Neutrophil (primary cell): ENCODE data around the gene EOLA1.
"Not testable (repeated sequence)": the region's sequence is repeated elsewhere in the genome, so short reads cannot be mapped to it uniquely, and the experiment has no call there.

Experiments
- H3K27ac ChIP-seq: fragments of 200-600 bp; sonication (generic); 2 replicates; pipeline ENCODE4 v1.5.1; 2016; ENCODE audit warnings: mild to moderate bottlenecking, moderate library complexity
- H3K27me3 ChIP-seq: fragments of 200-600 bp; sonication (generic); 2 replicates; pipeline ENCODE4 v1.6.0; 2016; ENCODE audit warnings: mild to moderate bottlenecking
- H3K36me3 ChIP-seq: fragments of 200-600 bp; sonication (generic); 2 replicates; pipeline ENCODE4 v1.5.1; 2017
- H3K4me1 ChIP-seq, 2 experiments: fragments of 200-600 bp in 1 of 2; sonication (generic) in 1 of 2; 1 replicate in 1 of 2; 2 replicates in 1 of 2; pipeline versions ENCODE4 v1.5.1 to v1.6.1; 2013 to 2016; ENCODE audit warnings: low read depth in 1 of 2, low read length in 1 of 2, mild to moderate bottlenecking in 1 of 2, moderate library complexity in 1 of 2; ENCODE audit not compliant: control insufficient read depth in 1 of 2, insufficient read depth in 1 of 2
- H3K4me3 ChIP-seq, 2 experiments: fragments of 200-600 bp in 1 of 2; sonication (generic) in 1 of 2; 1 replicate in 1 of 2; 2 replicates in 1 of 2; pipeline ENCODE4 v1.5.1; 2013 to 2016; ENCODE audit warnings: low read depth in 1 of 2, low read length in 1 of 2, mild to moderate bottlenecking in 1 of 2, moderate library complexity in 1 of 2
- H3K9me3 ChIP-seq: fragments of 200-600 bp; sonication (generic); 2 replicates; pipeline ENCODE4 v1.5.1; 2016
- TF ChIP-seq, protein P1 (sequence below): fragments of 200-600 bp; sonication (generic); IDR thresholded peaks from 2 replicates; pipeline ENCODE4 v1.5.1; 2016; ENCODE audit warnings: antibody characterized with exemption

Gene EOLA1

GRCh38 chrX:149539283-149540130 lies 1.3 kb upstream of the EOLA1 start:
- Histone ChIP-seq H3K36me3 (no peaks in the 10 kb centered on the region), H3K27me3 (no peaks in the 10 kb centered on the region), H3K9me3 (no peaks in the 10 kb centered on the region), H3K4me1 (peaks cover 10 to 15% of the 10 kb centered on the region in 2 experiments), H3K27ac (peak overlapping the region; percentile 98), H3K4me3 (peak overlapping the region; percentile 68 to 72)
- TF ChIP-seq, protein P1, sequence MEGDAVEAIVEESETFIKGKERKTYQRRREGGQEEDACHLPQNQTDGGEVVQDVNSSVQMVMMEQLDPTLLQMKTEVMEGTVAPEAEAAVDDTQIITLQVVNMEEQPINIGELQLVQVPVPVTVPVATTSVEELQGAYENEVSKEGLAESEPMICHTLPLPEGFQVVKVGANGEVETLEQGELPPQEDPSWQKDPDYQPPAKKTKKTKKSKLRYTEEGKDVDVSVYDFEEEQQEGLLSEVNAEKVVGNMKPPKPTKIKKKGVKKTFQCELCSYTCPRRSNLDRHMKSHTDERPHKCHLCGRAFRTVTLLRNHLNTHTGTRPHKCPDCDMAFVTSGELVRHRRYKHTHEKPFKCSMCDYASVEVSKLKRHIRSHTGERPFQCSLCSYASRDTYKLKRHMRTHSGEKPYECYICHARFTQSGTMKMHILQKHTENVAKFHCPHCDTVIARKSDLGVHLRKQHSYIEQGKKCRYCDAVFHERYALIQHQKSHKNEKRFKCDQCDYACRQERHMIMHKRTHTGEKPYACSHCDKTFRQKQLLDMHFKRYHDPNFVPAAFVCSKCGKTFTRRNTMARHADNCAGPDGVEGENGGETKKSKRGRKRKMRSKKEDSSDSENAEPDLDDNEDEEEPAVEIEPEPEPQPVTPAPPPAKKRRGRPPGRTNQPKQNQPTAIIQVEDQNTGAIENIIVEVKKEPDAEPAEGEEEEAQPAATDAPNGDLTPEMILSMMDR: peak; percentile 2

DNA sequence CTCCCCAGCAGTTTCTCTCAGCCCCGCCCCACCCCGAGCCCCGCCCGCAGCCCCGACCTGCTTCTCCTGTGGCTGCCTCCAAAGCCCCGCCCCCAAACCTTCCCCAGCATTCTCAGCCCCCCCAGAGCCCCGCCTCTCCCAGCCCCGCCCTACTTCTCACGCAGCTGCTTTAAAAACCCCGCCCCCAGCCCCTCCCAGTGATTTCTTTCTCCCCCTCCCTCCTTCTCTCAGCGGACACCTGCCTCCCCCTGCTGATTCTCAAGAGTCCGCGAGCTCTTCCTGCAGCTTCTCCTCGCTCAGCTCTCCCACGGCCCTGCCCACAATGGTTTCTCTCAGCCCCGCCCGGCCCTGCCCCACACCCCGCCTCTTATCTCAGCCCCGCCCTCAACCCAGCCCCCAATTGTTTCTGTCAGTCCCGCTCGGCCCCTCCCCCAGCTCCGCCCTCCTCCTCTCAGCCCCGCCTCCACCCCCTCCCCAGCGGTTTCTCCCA lies 636 bp upstream of the EOLA1 start:
- no peaks in the 10 kb centered on the region for H3K9me3 ChIP-seq
- peak overlapping the region; percentile 98 for H3K27ac ChIP-seq
- TF ChIP-seq, protein P1: no peak
- no peaks in the 10 kb centered on the region for H3K36me3 ChIP-seq
- H3K4me1 ChIP-seq: peaks cover 10 to 15% of the 10 kb centered on the region in 2 experiments
- H3K4me3 ChIP-seq: peak overlapping the region; percentile 72 to 73
- no peaks in the 10 kb centered on the region for H3K27me3 ChIP-seq

DNA sequence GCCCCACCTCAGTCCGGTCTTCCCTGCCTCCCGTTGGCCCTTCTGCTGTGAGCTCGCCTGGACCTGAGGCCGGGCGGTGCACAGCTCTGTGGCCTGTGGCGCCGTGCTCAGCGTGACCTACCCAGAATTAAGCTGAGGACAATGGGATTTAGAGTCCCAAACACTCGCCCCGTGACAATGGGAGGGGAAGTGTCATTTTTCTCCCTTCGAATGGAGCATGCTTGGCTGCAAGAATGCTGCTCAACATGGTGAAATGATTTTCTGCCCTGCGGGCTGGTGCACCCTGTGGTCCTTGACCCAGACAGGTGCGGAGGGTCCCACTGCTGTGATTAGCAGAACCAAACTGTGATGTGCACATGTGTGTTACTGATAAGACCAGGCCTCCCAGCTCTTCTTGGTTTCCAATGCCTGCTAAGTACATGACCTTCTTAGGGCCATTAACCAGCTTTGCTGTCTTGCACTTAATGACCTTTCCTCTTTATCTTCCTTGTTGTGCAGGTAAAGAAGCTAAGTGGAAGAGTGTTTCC lies 772 bp downstream of the EOLA1 start:
- Histone ChIP-seq H3K36me3 (no peaks in the 10 kb centered on the region), H3K27ac (peak overlapping the region; percentile 98), H3K27me3 (no peaks in the 10 kb centered on the region), H3K9me3 (no peaks in the 10 kb centered on the region), H3K4me3 (peak overlapping the region; percentile 72 to 73), H3K4me1 (peaks cover 10 to 15% of the 10 kb centered on the region in 2 experiments)
- TF ChIP-seq, protein P1: no peak

- H3K4me1 ChIP-seq: peaks cover 7 to 11% of the 10 kb centered on the region in 2 experiments
- not testable (repeated sequence) for H3K27ac ChIP-seq, H3K27me3 ChIP-seq, H3K4me3 ChIP-seq, H3K9me3 ChIP-seq, H3K36me3 ChIP-seq
Observed at GRCh38 chrX:149545545-149546543, 5.0 kb downstream of the EOLA1 start.

DNA sequence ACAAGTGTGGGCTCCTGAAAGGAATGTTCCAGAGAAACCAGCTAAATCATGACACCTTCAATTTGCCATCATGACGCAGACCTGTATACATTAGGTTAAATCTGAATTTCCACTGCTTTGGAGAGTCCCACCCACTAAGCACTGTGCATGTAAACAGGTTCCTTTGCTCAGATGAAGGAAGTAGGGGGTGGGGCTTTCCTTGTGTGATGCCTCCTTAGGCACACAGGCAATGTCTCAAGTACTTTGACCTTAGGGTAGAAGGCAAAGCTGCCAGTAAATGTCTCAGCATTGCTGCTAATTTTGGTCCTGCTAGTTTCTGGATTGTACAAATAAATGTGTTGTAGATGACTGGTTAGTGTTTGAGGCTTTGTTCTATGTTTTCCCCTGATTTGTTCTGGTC lies 6.2 kb downstream of the EOLA1 start:
- not testable (repeated sequence) for H3K4me3 ChIP-seq, H3K9me3 ChIP-seq, H3K4me1 ChIP-seq, H3K36me3 ChIP-seq, H3K27ac ChIP-seq, H3K27me3 ChIP-seq

DNA sequence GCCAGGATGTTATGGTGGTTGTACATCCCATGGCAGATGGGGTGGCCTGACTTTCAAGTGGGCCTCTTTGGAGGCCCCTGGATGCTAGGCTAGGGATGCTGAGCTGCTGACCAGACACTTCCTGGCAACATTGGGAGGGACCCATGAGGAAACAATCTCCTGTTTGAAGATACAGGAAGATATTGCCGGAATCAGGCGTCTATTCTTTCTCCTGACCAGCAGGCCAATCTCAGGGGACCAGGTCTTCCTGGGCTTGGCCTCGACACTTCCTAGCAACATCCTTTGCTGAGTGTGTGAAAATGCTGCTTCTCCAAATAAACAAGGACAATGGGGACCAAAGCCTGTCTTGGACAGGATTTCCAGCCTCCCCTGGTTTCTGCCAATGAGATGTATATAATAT lies 7.0 kb downstream of the EOLA1 start:
- H3K4me3 ChIP-seq, H3K9me3 ChIP-seq, H3K27me3 ChIP-seq, H3K4me1 ChIP-seq, H3K36me3 ChIP-seq, H3K27ac ChIP-seq: not testable (repeated sequence)

DNA sequence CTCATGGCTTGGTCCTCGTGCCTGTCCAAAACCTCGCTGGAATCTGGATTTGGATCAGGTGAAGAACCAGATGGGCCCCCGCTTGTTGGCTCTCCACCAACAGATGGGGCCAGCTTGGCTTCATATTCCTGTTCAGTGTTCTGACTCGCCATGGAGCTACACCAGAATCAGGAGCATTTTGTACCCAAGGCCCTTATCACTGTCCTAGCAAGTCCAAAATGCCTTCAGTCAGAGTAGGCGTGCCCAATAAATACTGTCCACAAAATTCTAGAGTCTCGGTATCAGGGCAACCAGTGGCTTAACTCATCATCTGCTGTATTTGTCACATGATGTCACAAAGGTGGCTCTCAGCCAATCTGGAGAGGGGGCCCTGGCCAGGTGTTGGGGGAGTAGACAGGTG lies 8.9 kb downstream of the EOLA1 start, which contains the start of gene HSFX3:
TSS of gene HSFX3 (minus strand) at position 224 of the 400 bp plus-strand sequence. CDS start at position 152, 72 bp downstream.
- not testable (repeated sequence) for H3K4me1 ChIP-seq

GRCh38 chrX:149550454-149550853 lies 9.6 kb downstream of the EOLA1 start:
- H3K4me1 ChIP-seq, H3K27ac ChIP-seq, H3K9me3 ChIP-seq, H3K27me3 ChIP-seq, H3K4me3 ChIP-seq, H3K36me3 ChIP-seq: not testable (repeated sequence)

More for the DNA sequence above, 8.9 kb downstream of the EOLA1 start, which contains the start of gene HSFX3:
- H3K36me3 ChIP-seq, H3K9me3 ChIP-seq, H3K27me3 ChIP-seq, H3K27ac ChIP-seq, H3K4me3 ChIP-seq: not testable (repeated sequence)

- H3K4me1 ChIP-seq, H3K4me3 ChIP-seq, H3K9me3 ChIP-seq, H3K27ac ChIP-seq, H3K27me3 ChIP-seq, H3K36me3 ChIP-seq: not testable (repeated sequence)
Observed at GRCh38 chrX:149551245-149551938, 10.6 kb downstream of the EOLA1 start.
